Neural progenitor cell (in vitro differentiated cells): ENCODE data around the gene DTX4. TPM values are rescaled to one million over a fixed set of nuclear protein-coding genes. Genes with fewer than 3 reads are reported as not detected.

ENCODE experiments used
- DNase-seq: peaks from one replicate; pipeline ENCODE4 v3.0.0-alpha.2; 2016; ENCODE audit warnings: low spot score
- H2AFZ ChIP-seq: fragments of 200-600 bp; sonication (generic); replicated peaks from 2 replicates; pipeline ENCODE4 v1.6.1; 2016; ENCODE audit warnings: antibody characterized with exemption
- H3F3A ChIP-seq: fragments of 200-600 bp; sonication (generic); 2 replicates; pipeline ENCODE4 v1.6.1; 2016; ENCODE audit warnings: antibody characterized with exemption, low read depth
- H3K27ac ChIP-seq: fragments of 200-600 bp; sonication (generic); 2 replicates; pipeline ENCODE4 v1.5.1; 2016; ENCODE audit warnings: mild to moderate bottlenecking
- H3K27me3 ChIP-seq: fragments of 200-600 bp; sonication (generic); 2 replicates; pipeline ENCODE4 v1.6.1; 2016; ENCODE audit warnings: mild to moderate bottlenecking, moderate library complexity
- H3K36me3 ChIP-seq: fragments of 200-600 bp; sonication (generic); 2 replicates; pipeline ENCODE4 v1.5.1; 2016
- H3K4me1 ChIP-seq: fragments of 200-600 bp; sonication (generic); 2 replicates; pipeline ENCODE4 v1.6.1; 2016; ENCODE audit warnings: mixed run types
- H3K4me2 ChIP-seq: fragments of 200-600 bp; sonication (generic); 2 replicates; pipeline ENCODE4 v1.6.1; 2016
- H3K4me3 ChIP-seq: fragments of 200-600 bp; sonication (generic); 2 replicates; pipeline ENCODE4 v1.5.1; 2016
- H3K79me2 ChIP-seq: fragments of 200-600 bp; sonication (generic); 2 replicates; pipeline ENCODE4 v1.6.1; 2016; ENCODE audit warnings: low read depth
- H3K9ac ChIP-seq: fragments of 200-600 bp; sonication (generic); 2 replicates; pipeline ENCODE4 v1.6.1; 2016
- H3K9me3 ChIP-seq: fragments of 200-600 bp; sonication (generic); 2 replicates; pipeline ENCODE4 v1.5.1; 2016; ENCODE audit warnings: low read depth
- H4K20me1 ChIP-seq: fragments of 200-600 bp; sonication (generic); 2 replicates; pipeline ENCODE4 v1.6.1; 2016; ENCODE audit warnings: low read depth
- H3K27ac Mint-ChIP-seq: 3 replicates; pipeline ENCODE4 v1.8.0; 2021; ENCODE audit warnings: mixed read lengths
- H3K27me3 Mint-ChIP-seq: 2 replicates; pipeline ENCODE4 v1.8.0; 2022; ENCODE audit warnings: low read depth, mild to moderate bottlenecking, inconsistent platforms, moderate library complexity, mixed read lengths; ENCODE audit not compliant: insufficient read depth
- H3K36me3 Mint-ChIP-seq: 3 replicates; pipeline ENCODE4 v1.8.0; 2021; ENCODE audit warnings: mixed read lengths
- H3K4me1 Mint-ChIP-seq: 3 replicates; pipeline ENCODE4 v1.8.0; 2021; ENCODE audit warnings: mixed read lengths
- H3K4me3 Mint-ChIP-seq: 3 replicates; pipeline ENCODE4 v1.8.0; 2021; ENCODE audit warnings: mild to moderate bottlenecking, moderate library complexity, mixed read lengths
- H3K9me3 Mint-ChIP-seq: 3 replicates; pipeline ENCODE4 v1.8.0; 2020; ENCODE audit warnings: mixed read lengths
- EZH2 ChIP-seq: fragments of 200-600 bp; sonication (generic); IDR thresholded peaks from 2 replicates; pipeline ENCODE4 v1.6.1; 2017; ENCODE audit warnings: antibody characterized with exemption, mild to moderate bottlenecking, moderate library complexity
- EZH2phosphoT487 ChIP-seq: fragments of 200-600 bp; sonication (generic); IDR thresholded peaks from 2 replicates; pipeline ENCODE4 v1.6.1; 2017; ENCODE audit warnings: antibody characterized with exemption
- total RNA-seq: library from RNA; depleted of rRNA; stranded (reverse); fragments of >200 nt; gene quantifications from 2 replicates; pipeline ENCODE4 v1.2.3, GENCODE V29; 2015; ENCODE audit warnings: low replicate concordance
- TF ChIP-seq, protein P1 (sequence below): fragments of 200-600 bp; sonication (generic); IDR thresholded peaks from 2 replicates; pipeline ENCODE4 v1.5.1; 2017; ENCODE audit warnings: antibody characterized with exemption, mild to moderate bottlenecking

DTX4 gene
- total RNA-seq, 1 donor from 2014 or later, result 16.9 TPM

DNA sequence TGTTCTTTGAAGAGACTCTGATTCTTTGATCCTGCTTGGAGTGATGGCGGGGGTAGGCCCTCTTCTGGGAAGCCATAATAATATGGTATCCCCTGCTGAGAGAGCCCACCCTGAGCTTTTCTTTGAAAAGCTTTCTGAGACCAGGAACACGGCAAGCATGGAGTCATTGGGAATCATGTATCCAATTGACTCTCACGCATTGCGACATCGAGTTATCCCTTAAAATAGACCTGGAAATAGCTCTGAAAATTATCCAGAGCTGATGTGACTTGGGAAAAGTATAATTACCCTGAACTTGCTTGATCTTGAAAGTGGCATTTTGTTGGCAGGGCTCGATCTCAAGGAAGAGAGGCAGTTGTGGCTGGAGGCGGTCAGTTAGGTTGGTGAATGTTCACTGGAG, 77.6 kb downstream of the DTX4 start:
- Histone ChIP-seq H3K79me2 (no peaks in the 10 kb centered on the region), H3K4me2 (no peak overlapping the region), H3K27ac (no peak overlapping the region), H3K36me3 (no peaks in the 10 kb centered on the region), H3K4me1 (no peaks in the 10 kb centered on the region), H3F3A (no peaks in the 10 kb centered on the region), H4K20me1 (no peaks in the 10 kb centered on the region), H2AFZ (no peak overlapping the region), H3K9me3 (no peaks in the 10 kb centered on the region), H3K9ac (no peak overlapping the region), H3K4me3 (no peak overlapping the region), H3K27me3 (no peaks in the 10 kb centered on the region)
- Mint-ChIP-seq H3K27ac (peak overlapping the region; percentile 4), H3K4me3 (no peak overlapping the region), H3K4me1 (peaks cover 14% of the 10 kb centered on the region), H3K27me3 (peaks cover 8% of the 10 kb centered on the region), H3K36me3 (no peaks in the 10 kb centered on the region), H3K9me3 (peaks cover 6% of the 10 kb centered on the region)
- no peak for DNase-seq
- TF ChIP-seq, protein P1, sequence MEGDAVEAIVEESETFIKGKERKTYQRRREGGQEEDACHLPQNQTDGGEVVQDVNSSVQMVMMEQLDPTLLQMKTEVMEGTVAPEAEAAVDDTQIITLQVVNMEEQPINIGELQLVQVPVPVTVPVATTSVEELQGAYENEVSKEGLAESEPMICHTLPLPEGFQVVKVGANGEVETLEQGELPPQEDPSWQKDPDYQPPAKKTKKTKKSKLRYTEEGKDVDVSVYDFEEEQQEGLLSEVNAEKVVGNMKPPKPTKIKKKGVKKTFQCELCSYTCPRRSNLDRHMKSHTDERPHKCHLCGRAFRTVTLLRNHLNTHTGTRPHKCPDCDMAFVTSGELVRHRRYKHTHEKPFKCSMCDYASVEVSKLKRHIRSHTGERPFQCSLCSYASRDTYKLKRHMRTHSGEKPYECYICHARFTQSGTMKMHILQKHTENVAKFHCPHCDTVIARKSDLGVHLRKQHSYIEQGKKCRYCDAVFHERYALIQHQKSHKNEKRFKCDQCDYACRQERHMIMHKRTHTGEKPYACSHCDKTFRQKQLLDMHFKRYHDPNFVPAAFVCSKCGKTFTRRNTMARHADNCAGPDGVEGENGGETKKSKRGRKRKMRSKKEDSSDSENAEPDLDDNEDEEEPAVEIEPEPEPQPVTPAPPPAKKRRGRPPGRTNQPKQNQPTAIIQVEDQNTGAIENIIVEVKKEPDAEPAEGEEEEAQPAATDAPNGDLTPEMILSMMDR, result no peak
- TF ChIP-seq EZH2 (no peak), EZH2phosphoT487 (no peak)

DNA sequence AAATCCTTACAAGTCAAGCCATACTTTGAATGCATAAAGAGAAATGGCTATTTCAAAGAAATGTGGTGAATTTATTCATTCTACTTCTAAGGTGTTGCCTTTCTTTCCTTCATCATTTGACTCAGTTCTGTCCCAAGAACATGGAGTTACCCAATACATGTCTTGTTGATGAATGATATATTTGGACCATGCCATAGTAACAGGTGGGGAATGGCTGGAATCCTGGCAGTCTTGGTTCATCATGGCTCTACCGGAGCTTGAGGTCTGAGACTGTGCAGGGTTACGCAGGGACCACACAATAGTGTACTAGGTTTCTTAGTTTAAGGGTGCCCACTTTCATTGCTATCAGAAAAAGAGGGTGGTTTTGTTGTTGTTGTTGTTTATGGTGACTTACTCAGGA, 81.1 kb downstream of the DTX4 start:
- no peaks in the 10 kb centered on the region for H3K36me3 ChIP-seq
- no peak overlapping the region for H3K4me3 ChIP-seq
- H3K36me3 Mint-ChIP-seq, result no peaks in the 10 kb centered on the region
- H3K4me1 Mint-ChIP-seq, result peaks cover 20% of the 10 kb centered on the region
- TF ChIP-seq, protein P1, result no peak
- TF ChIP-seq EZH2 (no peak), EZH2phosphoT487 (no peak)
- no peaks in the 10 kb centered on the region for H3K9me3 ChIP-seq
- no peak overlapping the region for H3K4me2 ChIP-seq
- H3K9me3 Mint-ChIP-seq, result peaks cover 7% of the 10 kb centered on the region
- H3K27me3 Mint-ChIP-seq, result no peaks in the 10 kb centered on the region
- peak overlapping the region; percentile 93 for H3K27ac Mint-ChIP-seq
- no peaks in the 10 kb centered on the region for H3K79me2 ChIP-seq
- H3K4me1 ChIP-seq, result no peaks in the 10 kb centered on the region
- H3F3A ChIP-seq, result no peaks in the 10 kb centered on the region
- no peak overlapping the region for H3K27ac ChIP-seq
- H3K9ac ChIP-seq, result no peak overlapping the region
- no peak overlapping the region for H2AFZ ChIP-seq
- H3K4me3 Mint-ChIP-seq, result no peak overlapping the region
- DNase-seq, result no peak
- no peaks in the 10 kb centered on the region for H3K27me3 ChIP-seq
- no peaks in the 10 kb centered on the region for H4K20me1 ChIP-seq

DNA sequence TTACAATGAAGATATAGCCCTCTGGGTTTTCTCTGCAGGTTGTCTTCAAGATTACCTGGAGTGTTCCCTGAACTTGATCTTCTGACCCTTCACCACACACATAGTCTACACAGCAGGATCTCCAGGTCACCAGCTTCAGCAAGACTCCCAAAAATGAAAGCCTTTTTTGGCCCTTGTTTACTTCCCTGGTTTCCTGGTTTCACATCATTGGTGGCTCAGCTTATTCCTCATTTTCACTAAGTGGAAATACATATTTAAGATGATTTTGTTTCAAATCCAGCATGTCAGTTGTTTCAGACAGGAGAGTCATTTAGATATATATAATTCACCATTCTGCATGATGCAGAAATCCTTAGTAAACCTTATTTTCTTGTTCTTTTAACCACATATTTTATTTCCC, 82.4 kb downstream of the DTX4 start:
- H3K79me2 ChIP-seq, result no peaks in the 10 kb centered on the region
- H3K36me3 ChIP-seq, result no peaks in the 10 kb centered on the region
- no peaks in the 10 kb centered on the region for H3F3A ChIP-seq
- H2AFZ ChIP-seq, result no peak overlapping the region
- Mint-ChIP-seq H3K36me3 (no peaks in the 10 kb centered on the region), H3K4me1 (peaks cover 20% of the 10 kb centered on the region), H3K27me3 (no peaks in the 10 kb centered on the region), H3K27ac (no peak overlapping the region), H3K4me3 (no peak overlapping the region), H3K9me3 (peaks cover 7% of the 10 kb centered on the region)
- no peak for DNase-seq
- no peak overlapping the region for H3K9ac ChIP-seq
- H3K4me2 ChIP-seq, result no peak overlapping the region
- no peak for TF ChIP-seq EZH2phosphoT487
- no peak for TF ChIP-seq EZH2
- TF ChIP-seq, protein P1, result no peak
- no peak overlapping the region for H3K4me3 ChIP-seq
- H3K27me3 ChIP-seq, result no peaks in the 10 kb centered on the region
- H4K20me1 ChIP-seq, result no peaks in the 10 kb centered on the region
- H3K4me1 ChIP-seq, result no peaks in the 10 kb centered on the region
- H3K27ac ChIP-seq, result no peak overlapping the region
- no peaks in the 10 kb centered on the region for H3K9me3 ChIP-seq
